Neuronal stem cell (in vitro differentiated cells): ENCODE data around the gene REPIN1.
"Not testable (repeated sequence)": the region's sequence is repeated elsewhere in the genome, so short reads cannot be mapped to it uniquely, and the experiment has no call there.

ENCODE experiments used
- DNase-seq: peaks from one replicate; pipeline ENCODE4 v3.0.0-alpha.2; 2013; ENCODE audit warnings: low spot score
- H2AFZ ChIP-seq: one replicate; pipeline ENCODE4 v1.6.1; 2013; ENCODE audit warnings: mild to moderate bottlenecking, low read length, inconsistent platforms
- H2AK5ac ChIP-seq: 2 replicates; pipeline ENCODE4 v1.6.1; 2013; ENCODE audit warnings: low read depth, mild to moderate bottlenecking, inconsistent platforms, low read length, moderate library complexity, mixed read lengths
- H2BK120ac ChIP-seq: 2 replicates; pipeline ENCODE4 v1.6.1; 2013; ENCODE audit warnings: low read depth, mild to moderate bottlenecking, inconsistent platforms, low read length, moderate library complexity, mixed read lengths
- H2BK12ac ChIP-seq: one replicate; pipeline ENCODE4 v1.6.1; 2013; ENCODE audit warnings: low read length, inconsistent platforms
- H2BK15ac ChIP-seq: 2 replicates; pipeline ENCODE4 v1.6.1; 2013; ENCODE audit warnings: mild to moderate bottlenecking, low read length, inconsistent platforms, mixed read lengths
- H2BK5ac ChIP-seq: one replicate; pipeline ENCODE4 v1.6.1; 2013; ENCODE audit warnings: inconsistent platforms, mild to moderate bottlenecking, low read length, moderate library complexity
- H3K14ac ChIP-seq: one replicate; pipeline ENCODE4 v1.6.1; 2013; ENCODE audit warnings: low read length, inconsistent platforms
- H3K18ac ChIP-seq: 2 replicates; pipeline ENCODE4 v1.6.1; 2013; ENCODE audit warnings: low read length, inconsistent platforms
- H3K23ac ChIP-seq: 2 replicates; pipeline ENCODE4 v1.6.1; 2013; ENCODE audit warnings: low read depth, mild to moderate bottlenecking, mixed read lengths, low read length, inconsistent platforms; ENCODE audit not compliant: poor library complexity
- H3K27ac ChIP-seq: replicated peaks from 3 replicates; pipeline ENCODE4 v1.5.1; 2013; ENCODE audit warnings: low read length, inconsistent platforms
- H3K27me3 ChIP-seq, 3 experiments: 2 replicates each; pipeline ENCODE4 v1.6.1; 2013; ENCODE audit warnings: low read length in 3 of 3, mild to moderate bottlenecking in 2 of 3, inconsistent platforms in 1 of 3, low read depth in 1 of 3, mixed read lengths in 1 of 3, moderate library complexity in 1 of 3; ENCODE audit not compliant: control insufficient read depth in 3 of 3, insufficient read depth in 3 of 3
- H3K36me3 ChIP-seq, 2 donors: replicated peaks in 1 of 2; 2 replicates each; pipeline ENCODE4 v1.6.1; 2013; ENCODE audit warnings: low read length in 2 of 2; ENCODE audit not compliant: control insufficient read depth in 2 of 2, insufficient read depth in 2 of 2
- H3K4ac ChIP-seq: 2 replicates; pipeline ENCODE4 v1.6.1; 2013; ENCODE audit warnings: inconsistent platforms, mild to moderate bottlenecking, low read length, moderate library complexity
- H3K4me1 ChIP-seq, 2 donors: 1 replicate in 1 of 2; 2 replicates in 1 of 2; pipeline ENCODE4 v1.6.1; 2013; ENCODE audit warnings: low read length in 2 of 2, low read depth in 1 of 2; ENCODE audit not compliant: control insufficient read depth in 2 of 2, insufficient read depth in 1 of 2
- H3K4me2 ChIP-seq: one replicate; pipeline ENCODE4 v1.6.1; 2013; ENCODE audit warnings: mild to moderate bottlenecking, low read length, inconsistent platforms; ENCODE audit not compliant: insufficient read depth, poor library complexity, severe bottlenecking
- H3K4me3 ChIP-seq, 2 donors: 2 replicates each; pipeline ENCODE4 v1.5.1; 2013; ENCODE audit warnings: low read length in 2 of 2, mild to moderate bottlenecking in 2 of 2, inconsistent platforms in 1 of 2, moderate library complexity in 1 of 2
- H3K79me1 ChIP-seq: one replicate; pipeline ENCODE4 v1.6.1; 2013; ENCODE audit warnings: low read depth, mild to moderate bottlenecking, inconsistent platforms, low read length, moderate library complexity
- H3K9ac ChIP-seq: one replicate; pipeline ENCODE4 v1.6.1; 2013; ENCODE audit warnings: mild to moderate bottlenecking, low read depth, low read length, inconsistent platforms; ENCODE audit not compliant: poor library complexity
- H3K9me3 ChIP-seq, 2 donors: replicated peaks in 1 of 2; 2 replicates each; pipeline versions ENCODE3 to v1.6.1; 2013; ENCODE audit warnings: low read length in 2 of 2, mild to moderate bottlenecking in 2 of 2, inconsistent platforms in 1 of 2, low read depth in 1 of 2, mixed read lengths in 1 of 2, moderate library complexity in 1 of 2; ENCODE audit not compliant: control insufficient read depth in 2 of 2, insufficient read depth in 1 of 2
- H4K8ac ChIP-seq: one replicate; pipeline ENCODE4 v1.6.1; 2013; ENCODE audit warnings: low read depth, mild to moderate bottlenecking, inconsistent platforms, low read length, moderate library complexity
- H4K91ac ChIP-seq: one replicate; pipeline ENCODE4 v1.6.1; 2013; ENCODE audit warnings: low read length, low read depth, mild to moderate bottlenecking, inconsistent platforms; ENCODE audit not compliant: poor library complexity
- WGBS, 2 donors: extraction: QIAGEN DNeasy Blood & Tissue Kit; methylation state at CpG; one replicate each; pipeline ENCODE4 v1.1.7; 2013; ENCODE audit warnings: missing lambda C conversion rate in 2 of 2, mixed read lengths in 1 of 2; ENCODE audit not compliant: insufficient read length in 2 of 2, insufficient replicate concordance in 1 of 2; ENCODE audit errors: extremely low coverage in 2 of 2; 5-methylcytosine and 5-hydroxymethylcytosine counted together

REPIN1 gene

DNA sequence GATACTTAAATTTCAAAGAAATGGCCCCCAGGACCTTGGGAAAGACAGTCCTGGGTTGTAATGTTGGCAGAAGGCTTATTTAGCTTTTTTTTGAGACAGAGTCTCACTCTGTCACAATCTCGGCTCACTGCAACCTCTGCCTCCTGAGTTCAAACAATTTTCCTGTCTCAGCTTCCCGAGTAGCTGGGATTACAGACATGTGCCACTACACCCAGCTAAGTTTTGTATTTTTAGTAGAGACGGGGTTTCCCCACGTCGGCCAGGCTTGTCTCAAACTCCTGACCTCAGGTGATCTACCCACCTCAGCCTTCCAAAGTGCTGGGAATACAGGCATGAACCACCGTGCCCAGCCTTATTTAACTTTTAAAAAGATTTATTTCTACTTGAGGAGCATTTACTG, 17.3 kb downstream of the REPIN1 start:
- no CpG with 5 or more reads among the region's 6 CpGs for WGBS, 2 donors
- not testable (repeated sequence) for H3K79me1 ChIP-seq, H2AK5ac ChIP-seq, H3K9me3 ChIP-seq, H3K4me3 ChIP-seq, H2BK5ac ChIP-seq, H3K4ac ChIP-seq, H2BK12ac ChIP-seq, H3K23ac ChIP-seq, H3K9ac ChIP-seq, H2BK120ac ChIP-seq, H4K91ac ChIP-seq, H3K27me3 ChIP-seq, H3K18ac ChIP-seq, H2AFZ ChIP-seq, DNase-seq, H3K4me2 ChIP-seq, H3K14ac ChIP-seq, H4K8ac ChIP-seq, H2BK15ac ChIP-seq
- Histone ChIP-seq H3K4me1 (peaks cover 48 to 54% of the 10 kb centered on the region in 2 donors), H3K27ac (peak overlapping the region; percentile 96), H3K36me3 (peaks cover 14 to 46% of the 10 kb centered on the region in 2 donors)

DNA sequence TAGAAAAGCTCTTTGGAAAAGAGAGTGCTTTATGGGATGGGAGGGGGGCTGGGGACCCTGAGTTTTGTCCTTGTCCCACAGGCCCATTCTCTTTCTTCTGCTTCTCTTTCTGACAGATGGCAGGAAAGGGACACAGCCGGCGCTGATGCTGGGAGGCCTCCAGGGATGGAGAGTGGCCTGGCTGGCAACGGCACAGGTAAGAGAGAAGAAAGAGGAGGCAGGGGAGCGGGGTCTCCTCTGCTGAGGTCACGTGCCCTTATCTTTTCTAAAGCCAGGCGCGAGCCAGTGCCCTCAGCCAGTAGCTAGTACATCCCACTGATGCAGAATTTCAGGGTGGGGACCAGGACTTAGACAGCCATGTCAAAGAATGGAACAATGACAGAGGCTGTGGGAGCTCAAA, 19.7 kb downstream of the REPIN1 start:
- Histone ChIP-seq H3K9me3 (no peaks in the 10 kb centered on the region), H3K14ac (no peak overlapping the region), H4K91ac (no peak overlapping the region), H3K4me1 (peaks cover 30 to 33% of the 10 kb centered on the region in 2 donors), H3K18ac (no peak overlapping the region), H3K27me3 (no peaks in the 10 kb centered on the region), H3K23ac (no peak overlapping the region), H3K9ac (no peak overlapping the region), H3K79me1 (peaks cover 7% of the 10 kb centered on the region), H2BK12ac (no peak overlapping the region), H3K4ac (no peak overlapping the region), H3K27ac (no peak overlapping the region), H2BK5ac (no peak overlapping the region), H3K4me2 (no peak overlapping the region), H3K36me3 (peaks cover 14 to 48% of the 10 kb centered on the region in 2 donors), H3K4me3 (no peak overlapping the region), H2AK5ac (no peak overlapping the region), H2AFZ (no peak overlapping the region), H4K8ac (no peak overlapping the region), H2BK120ac (no peak overlapping the region), H2BK15ac (no peak overlapping the region)
- WGBS, 2 donors = no CpG with 5 or more reads among the region's 7 CpGs
- DNase-seq = no peak

- H3K36me3 ChIP-seq = peaks cover 14 to 48% of the 10 kb centered on the region in 2 donors
- no peak overlapping the region for H2BK12ac ChIP-seq
- H3K14ac ChIP-seq = no peak overlapping the region
- no peak overlapping the region for H2BK120ac ChIP-seq
- no peak overlapping the region for H2BK5ac ChIP-seq
- H4K91ac ChIP-seq = no peak overlapping the region
- no peaks in the 10 kb centered on the region for H3K9me3 ChIP-seq
- H3K27ac ChIP-seq = no peak overlapping the region
- peaks cover 7% of the 10 kb centered on the region for H3K79me1 ChIP-seq
- WGBS, 2 donors = no CpG with 5 or more reads among the region's 20 CpGs
- H3K4me3 ChIP-seq = peak overlapping the region in 1 of 2 donors; percentile 1
- no peak overlapping the region for H4K8ac ChIP-seq
- H3K4ac ChIP-seq = no peak overlapping the region
- no peak overlapping the region for H2AFZ ChIP-seq
- H2AK5ac ChIP-seq = no peak overlapping the region
- no peak overlapping the region for H2BK15ac ChIP-seq
- no peak overlapping the region for H3K23ac ChIP-seq
- no peak overlapping the region for H3K9ac ChIP-seq
- no peaks in the 10 kb centered on the region for H3K27me3 ChIP-seq
- no peak for DNase-seq
- peak overlapping the region; percentile 16 for H3K18ac ChIP-seq
- H3K4me2 ChIP-seq = no peak overlapping the region
- H3K4me1 ChIP-seq = peaks cover 27 to 30% of the 10 kb centered on the region in 2 donors
These were observed 20.3 kb downstream of the REPIN1 start for GRCh38 chr7:150388709-150389531.

GRCh38 chr7:150389532-150389816, 20.9 kb downstream of the REPIN1 start:
- Histone ChIP-seq H3K4me2 (no peak overlapping the region), H2AK5ac (no peak overlapping the region), H3K4me3 (peak overlapping the region in 1 of 2 donors; percentile 1), H3K9ac (no peak overlapping the region), H2BK5ac (no peak overlapping the region), H2BK12ac (no peak overlapping the region), H3K4ac (no peak overlapping the region), H2BK120ac (no peak overlapping the region), H2BK15ac (no peak overlapping the region), H3K27me3 (no peaks in the 10 kb centered on the region), H3K36me3 (peaks cover 14 to 48% of the 10 kb centered on the region in 2 donors), H3K18ac (no peak overlapping the region), H3K27ac (no peak overlapping the region), H3K14ac (no peak overlapping the region), H4K91ac (no peak overlapping the region), H3K4me1 (peaks cover 22 to 27% of the 10 kb centered on the region in 2 donors), H3K23ac (no peak overlapping the region), H4K8ac (no peak overlapping the region), H3K9me3 (no peaks in the 10 kb centered on the region), H3K79me1 (peaks cover 7% of the 10 kb centered on the region), H2AFZ (no peak overlapping the region)
- DNase-seq = no peak
- WGBS, 2 donors = no CpG with 5 or more reads among the region's 5 CpGs
